ENCODE data around the gene BRD4. TPM values are rescaled to one million over a fixed set of nuclear protein-coding genes. Genes with fewer than 3 reads are reported as not detected.
A peak's percentile ranks its signal among the peaks of the same experiment; 100 is the strongest.

The BRD4 gene
- total and polyA plus RNA-seq, 2 of the 13 experiments (the other 11 are each of a cell fraction or from before 2014, with no cell fraction given): 10.5 to 11.4 TPM

GRCh38 chr19:15304140-15304705 lies 28.1 kb downstream of the BRD4 start (continued):
- TF ChIP-seq ZNF619 (CRISPR knock-in tag; IDR thresholded peaks at IDR 0.05) (no peak), FOSL1 (CRISPR knock-in tag; IDR thresholded peaks at IDR 0.05; ENCODE audit: borderline replicate concordance) (no peak), MAX (IDR thresholded peaks at IDR 0.05) (no peak), ZNF335 (CRISPR knock-in tag; IDR thresholded peaks at IDR 0.05) (no peak), KDM3A (CRISPR knock-in tag; IDR thresholded peaks at IDR 0.05; ENCODE audit: low read depth) (no peak), ZNF7 (CRISPR knock-in tag; IDR thresholded peaks at IDR 0.05) (no peak), ZNF337 (CRISPR knock-in tag; IDR thresholded peaks at IDR 0.05; ENCODE audit: borderline replicate concordance, low read depth) (no peak), TP53 (CRISPR knock-in tag; conservative IDR thresholded peaks at IDR 0.05) (no peak), ZNF33A (CRISPR knock-in tag; IDR thresholded peaks at IDR 0.05; ENCODE audit: borderline replicate concordance) (no peak), SNAPC4 (CRISPR knock-in tag; IDR thresholded peaks at IDR 0.05) (no peak), HNF4G (IDR thresholded peaks at IDR 0.05; ENCODE audit: borderline replicate concordance, low read depth, low read length) (no peak), HNF4G (CRISPR knock-in tag; IDR thresholded peaks at IDR 0.05; ENCODE audit: borderline replicate concordance, low read depth) (no peak), MXD3 (CRISPR knock-in tag; IDR thresholded peaks at IDR 0.05) (no peak), ZBTB39 (CRISPR knock-in tag; IDR thresholded peaks at IDR 0.05) (no peak)
- TF ChIP-seq, protein P1, sequence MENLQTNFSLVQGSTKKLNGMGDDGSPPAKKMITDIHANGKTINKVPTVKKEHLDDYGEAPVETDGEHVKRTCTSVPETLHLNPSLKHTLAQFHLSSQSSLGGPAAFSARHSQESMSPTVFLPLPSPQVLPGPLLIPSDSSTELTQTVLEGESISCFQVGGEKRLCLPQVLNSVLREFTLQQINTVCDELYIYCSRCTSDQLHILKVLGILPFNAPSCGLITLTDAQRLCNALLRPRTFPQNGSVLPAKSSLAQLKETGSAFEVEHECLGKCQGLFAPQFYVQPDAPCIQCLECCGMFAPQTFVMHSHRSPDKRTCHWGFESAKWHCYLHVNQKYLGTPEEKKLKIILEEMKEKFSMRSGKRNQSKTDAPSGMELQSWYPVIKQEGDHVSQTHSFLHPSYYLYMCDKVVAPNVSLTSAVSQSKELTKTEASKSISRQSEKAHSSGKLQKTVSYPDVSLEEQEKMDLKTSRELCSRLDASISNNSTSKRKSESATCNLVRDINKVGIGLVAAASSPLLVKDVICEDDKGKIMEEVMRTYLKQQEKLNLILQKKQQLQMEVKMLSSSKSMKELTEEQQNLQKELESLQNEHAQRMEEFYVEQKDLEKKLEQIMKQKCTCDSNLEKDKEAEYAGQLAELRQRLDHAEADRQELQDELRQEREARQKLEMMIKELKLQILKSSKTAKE (CRISPR knock-in tag; IDR thresholded peaks at IDR 0.05; ENCODE audit: borderline replicate concordance): no peak; the same call in 1 of the 2 replicates
- TF ChIP-seq, protein P2, sequence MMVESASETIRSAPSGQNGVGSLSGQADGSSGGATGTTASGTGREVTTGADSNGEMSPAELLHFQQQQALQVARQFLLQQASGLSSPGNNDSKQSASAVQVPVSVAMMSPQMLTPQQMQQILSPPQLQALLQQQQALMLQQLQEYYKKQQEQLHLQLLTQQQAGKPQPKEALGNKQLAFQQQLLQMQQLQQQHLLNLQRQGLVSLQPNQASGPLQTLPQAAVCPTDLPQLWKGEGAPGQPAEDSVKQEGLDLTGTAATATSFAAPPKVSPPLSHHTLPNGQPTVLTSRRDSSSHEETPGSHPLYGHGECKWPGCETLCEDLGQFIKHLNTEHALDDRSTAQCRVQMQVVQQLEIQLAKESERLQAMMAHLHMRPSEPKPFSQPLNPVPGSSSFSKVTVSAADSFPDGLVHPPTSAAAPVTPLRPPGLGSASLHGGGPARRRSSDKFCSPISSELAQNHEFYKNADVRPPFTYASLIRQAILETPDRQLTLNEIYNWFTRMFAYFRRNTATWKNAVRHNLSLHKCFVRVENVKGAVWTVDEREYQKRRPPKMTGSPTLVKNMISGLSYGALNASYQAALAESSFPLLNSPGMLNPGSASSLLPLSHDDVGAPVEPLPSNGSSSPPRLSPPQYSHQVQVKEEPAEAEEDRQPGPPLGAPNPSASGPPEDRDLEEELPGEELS (CRISPR knock-in tag; IDR thresholded peaks at IDR 0.05): peak; percentile 54
